Right hindlimb (tissue), 1 donor: ENCODE data around the gene RGPD4.

Experiments
- DNase-seq: peaks from one replicate; pipeline ENCODE4 v3.0.0-alpha.2; 2018

The RGPD4 gene

GRCh38 chr2:107931412-107931811 is 104.7 kb downstream of the RGPD4 start:
- DNase-seq, result no peak

DNA sequence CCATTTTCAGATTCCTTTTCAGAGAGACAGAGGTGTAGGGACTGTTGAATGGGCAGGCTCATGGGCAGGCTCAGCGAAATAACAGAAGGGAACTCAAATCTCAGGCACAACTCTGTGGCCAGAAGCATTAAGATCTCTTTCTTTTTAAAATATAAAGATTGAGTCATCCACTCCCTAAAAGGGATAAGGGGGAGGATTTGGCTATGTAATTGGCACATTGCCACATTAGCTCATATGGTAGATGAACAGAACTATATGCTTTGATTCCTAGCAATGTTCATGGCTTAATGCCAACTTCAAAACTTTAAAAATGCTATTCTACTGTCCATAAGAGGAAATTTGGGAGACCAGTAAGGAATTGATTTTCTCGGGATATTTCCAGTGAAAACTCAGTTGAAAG is 105.8 kb downstream of the RGPD4 start:
- DNase-seq, result peak; percentile 22

- DNase-seq, result no peak
Measured at GRCh38 chr2:107932979-107933378, 106.3 kb downstream of the RGPD4 start.

- DNase-seq, result no peak
Measured at GRCh38 chr2:107936433-107937359, 110.0 kb downstream of the RGPD4 start.
